Neural crest cell (in vitro differentiated cells): Measurements from ENCODE around the gene TXNRD3. TPM values are rescaled to one million over a fixed set of nuclear protein-coding genes. Genes with fewer than 3 reads are reported as not detected.

Experiments
- DNase-seq: peaks from one replicate; pipeline ENCODE4 v3.0.0; 2021; ENCODE audit warnings: low read depth, mixed read lengths, low spot score
- H3K27ac Mint-ChIP-seq: one replicate; pipeline ENCODE4 v1.8.0; 2021; ENCODE audit warnings: mild to moderate bottlenecking, mixed read lengths; ENCODE audit not compliant: unreplicated experiment
- H3K27me3 Mint-ChIP-seq: 2 replicates; pipeline ENCODE4 v1.8.0; 2021; ENCODE audit warnings: low read depth, mild to moderate bottlenecking, mixed read lengths
- H3K36me3 Mint-ChIP-seq: 2 replicates; pipeline ENCODE4 v1.8.0; 2021; ENCODE audit warnings: low read depth, mild to moderate bottlenecking, mixed read lengths
- H3K4me1 Mint-ChIP-seq: 2 replicates; pipeline ENCODE4 v1.8.0; 2021; ENCODE audit warnings: mixed read lengths
- H3K4me3 Mint-ChIP-seq: one replicate; pipeline ENCODE4 v1.8.0; 2021; ENCODE audit warnings: mild to moderate bottlenecking, mixed read lengths
- H3K9me3 Mint-ChIP-seq: 2 replicates; pipeline ENCODE4 v1.8.0; 2021; ENCODE audit warnings: mixed read lengths
- total RNA-seq: library from RNA; stranded (reverse); gene quantifications from 2 replicates; pipeline ENCODE4 v1.2.1, GENCODE V29; 2021
- TF ChIP-seq, protein P1 (sequence below): fragments of 200-600 bp; sonication (generic); conservative IDR thresholded peaks from 2 replicates; pipeline ENCODE4 v1.5.0; 2021; ENCODE audit warnings: antibody characterized with exemption, mild to moderate bottlenecking

TXNRD3 gene
- total RNA-seq, 1 donor from 2014 or later, result 13.8 TPM

DNA sequence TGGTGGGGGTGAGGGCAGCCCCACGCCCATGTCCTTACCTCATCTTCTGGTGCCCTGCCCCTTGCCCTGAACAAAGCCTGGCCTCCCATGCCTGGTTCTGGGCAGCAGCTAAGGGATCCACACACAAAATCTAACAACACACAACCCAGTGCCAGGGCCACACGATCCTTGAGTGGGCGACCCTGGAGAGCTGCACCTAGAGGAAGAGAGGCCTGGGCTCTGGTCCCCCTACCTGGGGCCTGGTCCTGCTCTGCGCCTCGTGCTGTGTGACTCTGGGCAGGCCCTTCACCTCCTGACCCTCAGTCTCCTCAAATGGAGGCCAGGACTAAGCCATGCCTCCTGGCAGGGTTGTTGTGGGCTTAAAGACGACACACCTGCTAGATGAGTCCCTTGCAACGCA lies 76.2 kb downstream of the TXNRD3 start:
- no peaks in the 10 kb centered on the region for H3K36me3 Mint-ChIP-seq
- TF ChIP-seq, protein P1, sequence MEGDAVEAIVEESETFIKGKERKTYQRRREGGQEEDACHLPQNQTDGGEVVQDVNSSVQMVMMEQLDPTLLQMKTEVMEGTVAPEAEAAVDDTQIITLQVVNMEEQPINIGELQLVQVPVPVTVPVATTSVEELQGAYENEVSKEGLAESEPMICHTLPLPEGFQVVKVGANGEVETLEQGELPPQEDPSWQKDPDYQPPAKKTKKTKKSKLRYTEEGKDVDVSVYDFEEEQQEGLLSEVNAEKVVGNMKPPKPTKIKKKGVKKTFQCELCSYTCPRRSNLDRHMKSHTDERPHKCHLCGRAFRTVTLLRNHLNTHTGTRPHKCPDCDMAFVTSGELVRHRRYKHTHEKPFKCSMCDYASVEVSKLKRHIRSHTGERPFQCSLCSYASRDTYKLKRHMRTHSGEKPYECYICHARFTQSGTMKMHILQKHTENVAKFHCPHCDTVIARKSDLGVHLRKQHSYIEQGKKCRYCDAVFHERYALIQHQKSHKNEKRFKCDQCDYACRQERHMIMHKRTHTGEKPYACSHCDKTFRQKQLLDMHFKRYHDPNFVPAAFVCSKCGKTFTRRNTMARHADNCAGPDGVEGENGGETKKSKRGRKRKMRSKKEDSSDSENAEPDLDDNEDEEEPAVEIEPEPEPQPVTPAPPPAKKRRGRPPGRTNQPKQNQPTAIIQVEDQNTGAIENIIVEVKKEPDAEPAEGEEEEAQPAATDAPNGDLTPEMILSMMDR, result no peak
- no peaks in the 10 kb centered on the region for H3K4me1 Mint-ChIP-seq
- no peak overlapping the region for H3K27ac Mint-ChIP-seq
- no peak overlapping the region for H3K4me3 Mint-ChIP-seq
- no peak for DNase-seq
- H3K9me3 Mint-ChIP-seq, result peaks cover 2% of the 10 kb centered on the region
- no peaks in the 10 kb centered on the region for H3K27me3 Mint-ChIP-seq

DNA sequence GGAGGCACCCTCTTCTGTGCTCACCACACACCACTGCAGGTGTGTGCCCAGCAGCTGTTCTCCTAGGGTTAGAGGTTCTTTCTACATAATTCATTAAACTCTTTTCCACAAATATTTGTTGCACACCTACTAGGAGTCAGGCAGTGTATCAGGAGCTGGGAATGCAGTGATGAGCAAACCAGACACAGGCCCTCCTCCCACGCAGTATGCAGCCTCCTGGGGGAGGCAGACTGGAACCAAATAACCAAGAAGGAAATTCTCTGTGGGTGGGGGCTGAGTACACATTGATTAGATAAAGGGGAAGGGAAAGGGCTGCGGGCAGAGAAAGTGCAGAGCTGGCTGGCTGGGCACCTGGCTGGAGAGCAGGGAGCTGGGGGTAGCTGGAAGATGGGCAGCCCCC lies 77.7 kb downstream of the TXNRD3 start:
- no peak for DNase-seq
- no peak overlapping the region for H3K4me3 Mint-ChIP-seq
- H3K36me3 Mint-ChIP-seq, result no peaks in the 10 kb centered on the region
- H3K27ac Mint-ChIP-seq, result no peak overlapping the region
- H3K9me3 Mint-ChIP-seq, result peaks cover 1% of the 10 kb centered on the region
- no peaks in the 10 kb centered on the region for H3K27me3 Mint-ChIP-seq
- H3K4me1 Mint-ChIP-seq, result no peaks in the 10 kb centered on the region
- TF ChIP-seq, protein P1, result no peak

DNA sequence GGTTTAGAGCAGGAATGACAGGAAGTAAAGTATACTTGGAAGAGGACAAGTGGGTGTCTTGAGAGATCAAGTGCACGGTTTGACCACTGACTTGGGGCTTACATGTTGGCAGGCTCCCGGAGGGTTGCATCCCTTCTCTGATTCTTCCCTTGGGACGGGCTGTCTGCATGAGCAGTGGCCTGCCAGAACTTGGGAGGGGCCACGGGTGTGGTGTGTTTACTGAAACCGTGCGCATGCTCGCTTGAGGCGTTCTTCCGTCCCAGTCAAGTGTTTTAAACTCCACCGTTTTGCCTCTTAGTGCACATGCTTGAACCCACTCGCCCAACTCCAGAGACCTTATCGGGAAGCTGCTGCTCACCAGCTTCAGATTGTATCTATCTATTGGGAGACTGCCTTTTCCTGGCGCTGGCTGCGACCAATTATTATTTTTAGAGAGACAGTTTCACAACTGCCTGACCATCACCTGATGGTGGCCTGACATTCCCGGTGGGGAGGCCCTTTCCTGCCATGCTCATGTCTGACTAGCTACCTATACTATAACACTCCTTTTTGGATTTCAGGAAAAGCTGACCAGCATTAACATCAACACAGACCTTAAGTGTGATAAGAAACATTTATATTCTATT lies 81.3 kb downstream of the TXNRD3 start:
- no peaks in the 10 kb centered on the region for H3K27me3 Mint-ChIP-seq
- TF ChIP-seq, protein P1, result no peak
- no peak overlapping the region for H3K27ac Mint-ChIP-seq
- H3K9me3 Mint-ChIP-seq, result no peaks in the 10 kb centered on the region
- no peak overlapping the region for H3K4me3 Mint-ChIP-seq
- H3K36me3 Mint-ChIP-seq, result no peaks in the 10 kb centered on the region
- peaks cover under 1% of the 10 kb centered on the region for H3K4me1 Mint-ChIP-seq
- DNase-seq, result no peak

DNA sequence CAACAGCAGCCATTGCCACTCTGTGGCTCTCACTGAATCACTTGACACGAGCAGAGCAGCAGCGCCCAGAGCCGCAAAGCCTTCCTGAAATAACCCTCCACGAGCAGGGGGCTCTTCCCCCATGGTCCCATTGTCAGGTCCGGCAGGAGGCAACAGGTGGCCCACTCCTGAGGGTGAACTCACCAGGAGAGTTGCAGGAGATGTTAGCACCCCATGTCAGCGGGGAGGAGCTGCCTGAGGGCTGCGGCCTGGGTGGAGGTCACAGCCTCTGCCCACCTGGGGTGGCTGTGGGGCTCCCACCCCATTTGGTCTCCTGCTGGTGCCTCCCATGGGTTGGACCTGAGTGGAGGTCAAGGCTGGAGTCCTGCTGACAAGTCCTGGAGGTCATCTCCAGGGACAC lies 83.8 kb downstream of the TXNRD3 start:
- Mint-ChIP-seq H3K9me3 (no peaks in the 10 kb centered on the region), H3K36me3 (no peaks in the 10 kb centered on the region), H3K4me1 (peaks cover 3% of the 10 kb centered on the region), H3K4me3 (no peak overlapping the region), H3K27me3 (no peaks in the 10 kb centered on the region), H3K27ac (no peak overlapping the region)
- DNase-seq, result no peak
- TF ChIP-seq, protein P1, result no peak

DNA sequence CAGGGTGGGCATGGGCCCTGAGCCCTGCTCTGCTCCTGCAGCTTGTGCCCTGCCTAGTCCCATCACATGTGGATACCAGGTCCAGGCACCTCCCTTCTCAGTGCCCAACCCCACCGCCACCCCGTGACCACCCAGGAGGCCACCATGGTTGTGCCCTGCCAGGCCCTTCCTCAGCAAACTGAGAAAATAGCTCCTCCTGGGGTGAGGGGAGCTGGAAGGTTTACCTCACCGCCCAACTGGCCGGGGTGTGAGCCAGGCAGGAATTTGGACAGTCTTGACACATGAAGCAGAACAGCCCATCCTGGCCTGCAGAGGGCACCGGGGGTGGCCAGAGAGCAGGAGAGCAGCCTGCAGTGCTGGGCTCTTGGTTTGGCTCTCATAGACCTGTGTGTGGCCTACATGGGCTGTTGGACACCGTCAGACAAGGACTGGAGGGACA lies 84.8 kb downstream of the TXNRD3 start:
- DNase-seq, result no peak
- Mint-ChIP-seq H3K4me3 (no peak overlapping the region), H3K4me1 (peaks cover 3% of the 10 kb centered on the region), H3K36me3 (no peaks in the 10 kb centered on the region), H3K27ac (no peak overlapping the region), H3K27me3 (no peaks in the 10 kb centered on the region), H3K9me3 (no peaks in the 10 kb centered on the region)
- TF ChIP-seq, protein P1, result no peak
